Amniotic epithelial cell (primary cell): ENCODE data around the gene DOP1A.

Experiments
- DNase-seq: peaks from one replicate; pipeline ENCODE4 v3.0.0-alpha.2; 2010; ENCODE audit warnings: low read depth

Gene DOP1A

GRCh38 chr6:83071707-83072106, 4.2 kb downstream of the DOP1A start:
- DNase-seq: no peak

GRCh38 chr6:83072726-83073125, 5.3 kb downstream of the DOP1A start:
- DNase-seq: no peak

- DNase-seq: no peak
Measured at GRCh38 chr6:83073615-83074014, 6.1 kb downstream of the DOP1A start.

GRCh38 chr6:83083476-83083875, 16.0 kb downstream of the DOP1A start:
- DNase-seq: peak; percentile 69

- no peak for DNase-seq
Measured at GRCh38 chr6:83086751-83087150, 19.3 kb downstream of the DOP1A start.

- peak; percentile 84 for DNase-seq
Measured at GRCh38 chr6:83092756-83093399, 25.4 kb downstream of the DOP1A start.

GRCh38 chr6:83096791-83097190, 29.3 kb downstream of the DOP1A start:
- DNase-seq: peak; percentile 31

GRCh38 chr6:83097204-83097603, 29.7 kb downstream of the DOP1A start:
- no peak for DNase-seq

- DNase-seq: no peak
Measured at GRCh38 chr6:83097675-83098074, 30.2 kb downstream of the DOP1A start.

GRCh38 chr6:83098589-83098988, 31.1 kb downstream of the DOP1A start:
- DNase-seq: no peak

- DNase-seq: peak; percentile 36
Measured at GRCh38 chr6:83108378-83108777, 40.9 kb downstream of the DOP1A start.

GRCh38 chr6:83113258-83113657, 45.8 kb downstream of the DOP1A start:
- peak; percentile 29 for DNase-seq

GRCh38 chr6:83114164-83114563, 46.7 kb downstream of the DOP1A start:
- DNase-seq: no peak

- no peak for DNase-seq
Measured at GRCh38 chr6:83117802-83118201, 50.3 kb downstream of the DOP1A start.

- DNase-seq: no peak
Measured at GRCh38 chr6:83119742-83120300, 52.4 kb downstream of the DOP1A start.

- no peak for DNase-seq
Measured at GRCh38 chr6:83124553-83124952, 57.1 kb downstream of the DOP1A start.

GRCh38 chr6:83125425-83125824, 58.0 kb downstream of the DOP1A start:
- DNase-seq: no peak

GRCh38 chr6:83126223-83126622, 58.8 kb downstream of the DOP1A start:
- no peak for DNase-seq

- no peak for DNase-seq
Measured at GRCh38 chr6:83126807-83127206, 59.3 kb downstream of the DOP1A start.

GRCh38 chr6:83127258-83127657, 59.8 kb downstream of the DOP1A start:
- no peak for DNase-seq

- peak; percentile 40 for DNase-seq
Measured at GRCh38 chr6:83127976-83128375, 60.5 kb downstream of the DOP1A start.

GRCh38 chr6:83132121-83132520, 64.7 kb downstream of the DOP1A start:
- peak; percentile 23 for DNase-seq

GRCh38 chr6:83138118-83138722, 70.7 kb downstream of the DOP1A start:
- DNase-seq: no peak

GRCh38 chr6:83138758-83139157, 71.3 kb downstream of the DOP1A start:
- DNase-seq: no peak
